Liver (tissue), 9 donors: ENCODE results near the gene MUSK. TPM values are rescaled to one million over a fixed set of nuclear protein-coding genes. Genes with fewer than 3 reads are reported as not detected.

Source experiments
- DNase-seq: peaks from one replicate; pipeline ENCODE4 v3.0.0-alpha.2; 2017; ENCODE audit warnings: low spot score
- H3K27ac ChIP-seq, 2 donors: one replicate each; pipeline ENCODE4 v1.7.0; 2013; ENCODE audit warnings: inconsistent platforms in 2 of 2, low read length in 2 of 2, control low read depth in 1 of 2, low read depth in 1 of 2, mild to moderate bottlenecking in 1 of 2
- H3K27me3 ChIP-seq, 4 donors: one replicate each; pipeline versions ENCODE4 v1.6.1 to v1.7.0; 2013; ENCODE audit warnings: low read length in 3 of 4, inconsistent platforms in 1 of 4, mild to moderate bottlenecking in 1 of 4, moderate library complexity in 1 of 4; ENCODE audit not compliant: control insufficient read depth in 4 of 4, insufficient read depth in 4 of 4
- H3K36me3 ChIP-seq, 4 donors: one replicate each; pipeline versions ENCODE4 v1.6.1 to v1.7.0; 2013; ENCODE audit warnings: low read length in 3 of 4, mild to moderate bottlenecking in 3 of 4, low read depth in 1 of 4, moderate library complexity in 1 of 4; ENCODE audit not compliant: control insufficient read depth in 4 of 4, insufficient read depth in 3 of 4
- H3K4me1 ChIP-seq, 4 donors: one replicate each; pipeline versions ENCODE4 v1.6.1 to v1.7.0; 2013; ENCODE audit warnings: low read length in 3 of 4, mild to moderate bottlenecking in 3 of 4, moderate library complexity in 1 of 4; ENCODE audit not compliant: control insufficient read depth in 4 of 4, insufficient read depth in 4 of 4
- H3K4me3 ChIP-seq, 3 donors: one replicate each; pipeline versions ENCODE4 v1.6.1 to v1.7.0; 2013; ENCODE audit warnings: low read length in 3 of 3, control low read depth in 1 of 3, low read depth in 1 of 3, mild to moderate bottlenecking in 1 of 3
- H3K9ac ChIP-seq, 2 donors: one replicate each; pipeline ENCODE4 v1.7.0; 2013; ENCODE audit warnings: low read length in 2 of 2, mild to moderate bottlenecking in 2 of 2, moderate library complexity in 2 of 2, control low read depth in 1 of 2, low read depth in 1 of 2
- H3K9me3 ChIP-seq, 4 donors: one replicate each; pipeline versions ENCODE4 v1.6.1 to v1.7.0; 2013; ENCODE audit warnings: low read length in 3 of 4; ENCODE audit not compliant: control insufficient read depth in 4 of 4
- ATF3 ChIP-seq: IDR thresholded peaks from 2 replicates; pipeline ENCODE4 v1.6.1; 2016; ENCODE audit warnings: antibody characterized with exemption
- CTCF ChIP-seq: fragments of 150-350 bp; IDR thresholded peaks from 2 replicates; pipeline ENCODE4 v1.5.1; 2017; ENCODE audit warnings: improper control_type of control experiment, low read depth, low read length; ENCODE audit not compliant: missing input control
- EGR1 ChIP-seq, 2 donors: IDR thresholded peaks; 2 replicates each; pipeline ENCODE4 v1.6.1; 2016 to 2018; ENCODE audit warnings: antibody characterized with exemption in 2 of 2, low read depth in 2 of 2
- FOXA1 ChIP-seq: IDR thresholded peaks from 2 replicates; pipeline ENCODE4 v1.6.1; 2016; ENCODE audit warnings: antibody characterized with exemption
- FOXA2 ChIP-seq: IDR thresholded peaks from 2 replicates; pipeline ENCODE4 v1.6.1; 2016; ENCODE audit warnings: antibody characterized with exemption
- GABPA ChIP-seq, 2 donors: IDR thresholded peaks in 1 of 2; conservative IDR thresholded peaks in 1 of 2; 2 replicates each; pipeline ENCODE4 v1.6.1; 2016; ENCODE audit warnings: antibody characterized with exemption in 2 of 2, mild to moderate bottlenecking in 1 of 2, moderate library complexity in 1 of 2
- HNF4A ChIP-seq, 2 donors: conservative IDR thresholded peaks; 2 replicates each; pipeline ENCODE4 v1.6.1; 2016; ENCODE audit warnings: antibody characterized with exemption in 2 of 2, mild to moderate bottlenecking in 2 of 2
- HNF4G ChIP-seq: IDR thresholded peaks from 2 replicates; pipeline ENCODE4 v1.6.1; 2016; ENCODE audit warnings: antibody characterized with exemption
- JUND ChIP-seq, 2 donors: IDR thresholded peaks; 2 replicates each; pipeline ENCODE4 v1.6.1; 2016; ENCODE audit warnings: antibody characterized with exemption in 2 of 2
- MAX ChIP-seq: IDR thresholded peaks from 2 replicates; pipeline ENCODE4 v1.6.1; 2016; ENCODE audit warnings: antibody characterized with exemption
- NR2F2 ChIP-seq: IDR thresholded peaks from 2 replicates; pipeline ENCODE4 v1.6.1; 2016; ENCODE audit warnings: antibody characterized with exemption
- RAD21 ChIP-seq, 2 donors: IDR thresholded peaks; 2 replicates each; pipeline ENCODE4 v1.6.1; 2016; ENCODE audit warnings: antibody characterized with exemption in 2 of 2, mild to moderate bottlenecking in 2 of 2
- RXRA ChIP-seq, 2 donors: IDR thresholded peaks; 2 replicates each; pipeline ENCODE4 v1.6.1; 2017 to 2018; ENCODE audit warnings: antibody characterized with exemption in 2 of 2, mild to moderate bottlenecking in 1 of 2
- SP1 ChIP-seq: IDR thresholded peaks from 2 replicates; pipeline ENCODE4 v1.6.1; 2018; ENCODE audit warnings: antibody characterized with exemption, mild to moderate bottlenecking
- YY1 ChIP-seq: IDR thresholded peaks from 2 replicates; pipeline ENCODE4 v1.6.1; 2016; ENCODE audit warnings: antibody characterized with exemption, mild to moderate bottlenecking
- ZBTB33 ChIP-seq: IDR thresholded peaks from 2 replicates; pipeline ENCODE4 v1.6.1; 2016; ENCODE audit warnings: antibody characterized with exemption
- WGBS: extraction: QIAGEN DNeasy Blood & Tissue Kit; methylation state at CpG from one replicate; pipeline ENCODE4 v1.1.7; 2013; 5-methylcytosine and 5-hydroxymethylcytosine counted together
- polyA plus RNA-seq, 2 donors: library from polyadenylated mRNA; stranded (reverse) in 1 of 2; unstranded in 1 of 2; fragments of 200-250 nt in 1 of 2; fragments of >200 nt in 1 of 2; fragmentation: Nextera tagmentation in 1 of 2; extraction: Ambion mirVana in 1 of 2; gene quantifications; one replicate each; pipeline versions ENCODE4 v1.2.1 to v1.2.3, GENCODE V29; 2013 to 2015
- total RNA-seq, 2 donors: library from RNA; depleted of rRNA; stranded (reverse); fragments of >200 nt; gene quantifications; one replicate each; pipeline ENCODE4 v1.2.3, GENCODE V29; 2014
- TF ChIP-seq, protein P1 (sequence below): IDR thresholded peaks from 2 replicates; pipeline ENCODE4 v1.6.1; 2016; ENCODE audit warnings: antibody characterized with exemption, mild to moderate bottlenecking
- donor health status: healthy.
- donor health status: healthy.
- donor health status: healthy.
- donor health status: healthy.
- donor health status: healthy.

Gene MUSK
- total and polyA plus RNA-seq, 4 donors, result 0.05 to 0.17 (median 0.10) TPM; not detected in 1

DNA sequence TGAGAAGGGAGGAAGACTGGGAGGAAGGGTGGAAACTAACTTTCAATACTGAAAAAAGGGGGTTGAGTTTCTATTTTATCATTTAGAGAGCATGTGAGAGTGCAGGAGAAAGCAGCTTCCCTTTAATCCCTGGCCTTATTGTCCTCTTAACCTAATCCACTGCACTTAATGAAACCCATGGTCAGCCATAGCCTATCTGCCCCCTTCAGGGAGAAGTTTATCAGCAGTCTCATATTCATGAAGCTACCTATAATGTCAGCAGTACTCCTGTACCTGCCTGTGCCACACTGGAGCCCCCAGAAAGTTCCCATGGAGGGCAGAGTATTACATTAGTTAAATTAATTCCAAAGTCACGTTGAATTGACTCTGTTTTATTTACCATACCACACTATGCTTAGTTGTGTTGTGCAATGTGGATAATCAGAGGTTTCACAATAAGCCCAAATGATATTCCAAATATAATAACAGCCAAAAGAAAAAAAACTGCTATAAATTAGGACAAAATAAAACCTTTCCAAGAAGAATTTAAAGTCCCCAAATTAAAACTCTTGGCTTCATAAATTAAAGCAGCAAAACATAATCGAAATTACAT lies 62.9 kb downstream of the MUSK start:
- no peak overlapping the region for H3K27ac ChIP-seq
- H3K9ac ChIP-seq, result no peak overlapping the region
- DNase-seq, result no peak
- H3K27me3 ChIP-seq, result no peaks in the 10 kb centered on the region
- peaks cover 0 to 4% (median 0%) of the 10 kb centered on the region in 4 donors for H3K9me3 ChIP-seq
- no peak overlapping the region for H3K4me3 ChIP-seq
- no peak for TF ChIP-seq HNF4A (conservative IDR thresholded peaks at IDR 0.05)
- TF ChIP-seq YY1, result no peak
- no peaks in the 10 kb centered on the region for H3K4me1 ChIP-seq
- H3K36me3 ChIP-seq, result no peaks in the 10 kb centered on the region
- 61% methylated on average over 2 of the region's 2 CpGs for WGBS

- Histone ChIP-seq H3K4me1 (no peaks in the 10 kb centered on the region), H3K9me3 (no peaks in the 10 kb centered on the region), H3K4me3 (no peak overlapping the region), H3K36me3 (no peaks in the 10 kb centered on the region), H3K27ac (no peak overlapping the region), H3K27me3 (no peaks in the 10 kb centered on the region), H3K9ac (no peak overlapping the region)
- TF ChIP-seq HNF4G (no peak), RXRA (IDR thresholded peaks at IDR 0.05) (no peak), JUND (IDR thresholded peaks at IDR 0.05) (no peak), FOXA1 (no peak), SP1 (no peak), CTCF (no peak), GABPA (IDR thresholded peaks at IDR 0.05 in 1 of 2, conservative IDR thresholded peaks at IDR 0.05 in 1 of 2) (no peak), EGR1 (IDR thresholded peaks at IDR 0.05; ENCODE audit: low read depth in 2 of 2) (no peak), MAX (no peak), YY1 (no peak), NR2F2 (no peak), ZBTB33 (no peak), ATF3 (no peak), RAD21 (IDR thresholded peaks at IDR 0.05) (no peak), FOXA2 (no peak)
- TF ChIP-seq, protein P1, sequence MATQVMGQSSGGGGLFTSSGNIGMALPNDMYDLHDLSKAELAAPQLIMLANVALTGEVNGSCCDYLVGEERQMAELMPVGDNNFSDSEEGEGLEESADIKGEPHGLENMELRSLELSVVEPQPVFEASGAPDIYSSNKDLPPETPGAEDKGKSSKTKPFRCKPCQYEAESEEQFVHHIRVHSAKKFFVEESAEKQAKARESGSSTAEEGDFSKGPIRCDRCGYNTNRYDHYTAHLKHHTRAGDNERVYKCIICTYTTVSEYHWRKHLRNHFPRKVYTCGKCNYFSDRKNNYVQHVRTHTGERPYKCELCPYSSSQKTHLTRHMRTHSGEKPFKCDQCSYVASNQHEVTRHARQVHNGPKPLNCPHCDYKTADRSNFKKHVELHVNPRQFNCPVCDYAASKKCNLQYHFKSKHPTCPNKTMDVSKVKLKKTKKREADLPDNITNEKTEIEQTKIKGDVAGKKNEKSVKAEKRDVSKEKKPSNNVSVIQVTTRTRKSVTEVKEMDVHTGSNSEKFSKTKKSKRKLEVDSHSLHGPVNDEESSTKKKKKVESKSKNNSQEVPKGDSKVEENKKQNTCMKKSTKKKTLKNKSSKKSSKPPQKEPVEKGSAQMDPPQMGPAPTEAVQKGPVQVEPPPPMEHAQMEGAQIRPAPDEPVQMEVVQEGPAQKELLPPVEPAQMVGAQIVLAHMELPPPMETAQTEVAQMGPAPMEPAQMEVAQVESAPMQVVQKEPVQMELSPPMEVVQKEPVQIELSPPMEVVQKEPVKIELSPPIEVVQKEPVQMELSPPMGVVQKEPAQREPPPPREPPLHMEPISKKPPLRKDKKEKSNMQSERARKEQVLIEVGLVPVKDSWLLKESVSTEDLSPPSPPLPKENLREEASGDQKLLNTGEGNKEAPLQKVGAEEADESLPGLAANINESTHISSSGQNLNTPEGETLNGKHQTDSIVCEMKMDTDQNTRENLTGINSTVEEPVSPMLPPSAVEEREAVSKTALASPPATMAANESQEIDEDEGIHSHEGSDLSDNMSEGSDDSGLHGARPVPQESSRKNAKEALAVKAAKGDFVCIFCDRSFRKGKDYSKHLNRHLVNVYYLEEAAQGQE, result no peak
- DNase-seq, result no peak
Observed at GRCh38 chr9:110738982-110739381, 70.4 kb downstream of the MUSK start.
